Stimulated activated CD8-positive, alpha-beta memory T cell treated with anti-CD3 and anti-CD28 coated beads, Interleukin-15, amount 100 ng/mL, for 24 hours (primary cell): ENCODE results near the gene DPH7.
"Not testable (repeated sequence)": the region's sequence is repeated elsewhere in the genome, so short reads cannot be mapped to it uniquely, and the experiment has no call there.

Experiments used
- DNase-seq: peaks from one replicate; pipeline ENCODE4 v3.0.0-alpha.2; 2020; ENCODE audit warnings: low read depth

The DPH7 gene

GRCh38 chr9:137606005-137606621 lies 27.4 kb upstream of the DPH7 start:
- DNase-seq: no peak

GRCh38 chr9:137605121-137606004 lies 26.6 kb upstream of the DPH7 start, which contains the start of gene ARRDC1:
Gene ARRDC1 (plus strand): TSS chr9:137605686. CDS start chr9:137605718, 32 bp downstream.
- DNase-seq: peak; percentile 86

GRCh38 chr9:137604345-137605086 lies 25.8 kb upstream of the DPH7 start:
- DNase-seq: no peak

DNA sequence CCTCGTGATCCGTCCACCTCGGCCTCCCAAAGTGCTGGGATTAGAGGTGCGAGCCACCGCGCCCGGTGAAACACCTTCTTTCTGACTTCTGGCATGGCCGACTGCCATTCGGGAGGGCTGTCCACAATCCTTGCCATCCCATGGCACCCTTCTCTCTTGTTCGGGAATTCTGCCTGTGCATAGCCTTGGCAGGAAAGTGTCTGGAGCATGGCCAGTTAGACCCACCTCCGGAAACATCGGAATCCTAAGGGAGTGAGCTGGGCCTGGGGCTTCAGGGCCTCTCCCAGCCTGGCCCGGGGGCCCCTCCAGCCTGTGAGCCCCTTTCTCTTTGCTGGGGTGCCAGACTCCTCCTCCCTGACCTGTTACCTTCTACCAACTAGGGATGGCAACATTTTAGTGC lies 25.2 kb upstream of the DPH7 start:
- no peak for DNase-seq

DNA sequence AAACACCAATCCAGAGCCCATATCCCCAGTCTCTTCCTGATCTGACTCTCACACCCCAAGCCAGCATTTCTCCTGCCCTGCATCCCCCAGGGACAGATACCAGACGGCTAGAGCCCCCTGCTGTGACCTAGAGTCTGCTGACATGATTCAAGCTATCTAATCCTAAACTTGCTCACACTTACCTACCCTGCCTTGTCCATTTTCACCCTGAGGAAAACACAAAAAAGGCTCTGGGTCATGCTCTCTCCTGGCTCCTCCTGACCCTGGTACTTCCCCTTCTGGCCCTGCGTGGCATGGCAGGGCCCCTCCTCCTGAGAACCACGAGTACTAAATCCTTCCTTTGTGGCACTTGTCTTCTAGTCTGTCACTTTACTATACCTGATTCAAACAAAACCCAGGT lies 23.9 kb upstream of the DPH7 start:
- no peak for DNase-seq

DNA sequence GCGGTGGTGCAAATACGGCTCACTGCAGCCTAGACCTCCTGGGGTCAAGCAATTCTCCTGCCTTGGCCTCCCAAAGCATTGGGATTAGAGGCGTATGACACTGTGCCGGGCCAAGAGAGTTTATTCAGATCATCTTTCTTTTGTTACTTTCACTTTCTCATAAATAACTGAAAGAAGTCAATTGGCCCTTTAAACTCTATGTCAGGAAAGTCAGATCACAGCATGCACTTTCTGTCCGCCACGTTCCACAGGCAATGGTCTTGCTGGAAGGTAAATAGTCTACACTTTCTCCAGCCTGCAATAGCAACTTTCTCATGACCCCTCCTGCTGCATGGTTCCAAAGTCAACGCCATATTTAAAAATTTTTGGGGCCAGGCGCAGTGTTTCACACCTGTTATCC lies 20.2 kb upstream of the DPH7 start:
- no peak for DNase-seq

DNA sequence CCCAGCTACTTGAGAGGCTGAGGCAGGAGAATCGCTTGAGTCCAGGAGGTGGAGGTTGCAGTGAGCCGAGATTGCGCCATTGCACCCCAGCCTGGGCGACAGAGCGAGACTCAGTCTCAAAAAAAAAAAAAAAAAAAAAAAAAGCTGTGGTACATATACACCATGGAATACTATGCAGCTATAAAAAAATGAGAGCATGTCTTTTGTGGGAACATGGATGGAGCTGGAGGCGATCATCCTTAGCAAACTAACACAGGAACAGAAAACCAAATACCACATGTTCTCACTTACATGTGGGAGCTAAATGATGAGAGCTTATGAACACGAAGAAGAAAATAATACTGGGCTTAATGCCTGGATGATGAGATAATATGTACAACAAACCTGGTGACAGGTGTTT lies 17.9 kb upstream of the DPH7 start:
- not testable (repeated sequence) for DNase-seq

GRCh38 chr9:137593176-137593575 lies 14.5 kb upstream of the DPH7 start:
- DNase-seq: no peak

- DNase-seq: no peak
Measured at GRCh38 chr9:137592767-137593166, 14.0 kb upstream of the DPH7 start.

DNA sequence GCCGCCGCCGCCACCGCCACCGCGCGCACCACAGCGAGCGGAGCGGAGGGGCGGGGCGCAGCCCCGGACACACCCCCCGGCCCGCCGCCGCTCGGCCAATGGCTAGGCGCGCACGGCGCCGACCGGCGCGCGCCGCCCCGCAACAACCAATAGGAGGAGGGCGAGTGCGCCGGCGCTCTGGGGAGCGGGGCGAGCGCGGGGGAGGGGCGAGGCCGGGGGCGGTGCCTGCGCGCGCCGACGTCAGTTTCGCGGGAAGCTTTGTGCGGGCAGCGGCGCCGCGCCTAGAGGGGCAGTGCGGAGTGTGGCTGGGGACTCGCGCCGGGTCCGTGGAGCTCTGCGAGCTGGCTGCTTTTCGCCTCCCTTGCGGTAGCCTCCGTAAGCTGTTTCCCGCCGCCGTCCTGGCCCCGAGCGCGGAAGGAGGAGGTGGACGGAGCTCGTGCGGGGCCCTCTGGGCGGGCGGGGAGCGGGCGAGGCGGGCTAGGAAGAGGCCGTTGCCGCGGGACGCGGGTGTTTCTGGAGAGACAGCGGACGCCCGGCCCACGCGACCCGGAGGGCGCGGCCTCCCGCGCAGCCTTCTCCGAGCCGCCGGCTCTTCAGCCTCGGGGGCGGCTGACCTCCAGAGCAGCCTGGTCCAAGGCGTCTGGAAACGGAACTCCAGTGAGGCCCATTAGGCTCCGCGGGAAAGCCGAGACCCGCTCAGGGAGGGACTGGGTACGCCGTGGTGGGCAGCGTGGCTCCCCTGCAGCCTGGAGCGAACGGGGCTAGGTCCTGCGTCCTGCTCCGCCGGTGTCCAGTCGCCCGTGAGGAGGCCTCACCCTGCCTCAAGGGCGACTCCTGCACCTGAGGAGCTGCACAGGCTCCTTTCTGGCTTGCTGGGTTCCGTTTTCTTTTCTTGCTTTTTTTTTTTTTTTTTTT lies 12.0 kb upstream of the DPH7 start, which contains the start of gene ZMYND19:
TSS of gene ZMYND19 (minus strand) at position 44 of the 915 bp plus-strand sequence. CDS start 249 bp downstream, outside the sequence.
- peak; percentile 93 for DNase-seq

GRCh38 chr9:137590123-137590468 lies 11.4 kb upstream of the DPH7 start:
- no peak for DNase-seq

- no peak for DNase-seq
Measured at GRCh38 chr9:137589441-137590122, 10.9 kb upstream of the DPH7 start.

DNA sequence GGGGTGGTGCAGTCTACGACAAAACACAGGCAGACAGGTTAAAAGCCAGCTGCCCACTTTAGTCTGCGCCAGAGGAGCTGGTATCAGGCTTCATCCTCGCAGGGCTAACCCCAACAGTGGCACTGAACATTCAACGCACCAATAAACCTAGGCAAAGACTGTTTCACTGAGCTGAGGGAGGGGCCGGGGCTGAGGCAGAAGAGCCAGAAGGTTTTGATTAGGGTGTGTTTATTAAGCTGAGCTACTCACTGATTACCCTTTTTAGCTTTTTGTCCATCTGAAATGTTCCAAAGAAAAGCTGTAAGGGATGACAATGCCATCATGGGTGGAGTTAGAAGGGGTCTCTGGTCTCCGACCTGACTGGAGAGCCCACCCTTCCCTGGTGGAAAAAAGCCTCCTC lies 10.2 kb upstream of the DPH7 start:
- no peak for DNase-seq

DNA sequence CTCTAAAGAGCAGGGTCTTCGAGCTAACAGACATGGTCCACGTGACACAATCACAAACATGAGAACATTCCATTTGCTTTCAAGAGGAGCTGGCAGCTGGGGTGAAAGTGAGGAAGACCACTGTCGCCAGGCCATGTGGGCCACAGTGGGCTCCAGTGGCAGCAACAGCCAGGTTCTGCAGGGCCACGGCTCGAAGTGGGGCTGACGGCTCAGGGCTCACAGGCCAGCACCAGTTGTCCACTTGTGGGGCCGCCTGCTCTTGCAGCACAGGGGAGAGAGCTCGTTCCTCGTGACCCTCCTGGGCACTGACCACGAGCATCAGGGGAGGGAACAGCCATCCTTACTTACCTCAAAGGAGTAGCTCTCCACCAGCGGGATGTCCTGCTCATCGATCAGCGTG lies 9.6 kb upstream of the DPH7 start:
- no peak for DNase-seq

DNA sequence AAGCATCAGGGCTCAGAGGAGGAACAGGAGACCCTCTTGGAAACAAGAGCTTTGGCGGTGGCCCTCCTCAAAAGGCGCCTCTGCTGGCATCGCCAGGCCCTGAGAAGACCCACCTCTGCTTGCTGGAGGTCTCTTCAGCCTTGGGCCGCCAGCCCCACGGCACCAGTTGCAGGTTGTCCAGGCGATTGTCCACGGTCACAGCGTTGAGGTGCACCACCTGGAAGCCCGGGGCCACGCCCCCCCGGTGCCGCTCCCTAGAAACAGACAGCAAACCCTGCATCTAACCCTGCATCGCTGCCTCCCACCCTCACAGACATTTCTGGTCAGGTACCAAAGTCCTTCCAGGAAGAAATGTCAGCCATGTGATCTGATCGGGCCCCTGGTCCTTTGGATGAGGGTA lies 8.1 kb upstream of the DPH7 start:
- DNase-seq: no peak

GRCh38 chr9:137583957-137584356 lies 5.2 kb upstream of the DPH7 start:
- no peak for DNase-seq

GRCh38 chr9:137583347-137583746 lies 4.6 kb upstream of the DPH7 start:
- DNase-seq: no peak

GRCh38 chr9:137582286-137582860 lies 3.6 kb upstream of the DPH7 start:
- DNase-seq: no peak

- DNase-seq: no peak
Measured at GRCh38 chr9:137581361-137582285, 2.9 kb upstream of the DPH7 start.

DNA sequence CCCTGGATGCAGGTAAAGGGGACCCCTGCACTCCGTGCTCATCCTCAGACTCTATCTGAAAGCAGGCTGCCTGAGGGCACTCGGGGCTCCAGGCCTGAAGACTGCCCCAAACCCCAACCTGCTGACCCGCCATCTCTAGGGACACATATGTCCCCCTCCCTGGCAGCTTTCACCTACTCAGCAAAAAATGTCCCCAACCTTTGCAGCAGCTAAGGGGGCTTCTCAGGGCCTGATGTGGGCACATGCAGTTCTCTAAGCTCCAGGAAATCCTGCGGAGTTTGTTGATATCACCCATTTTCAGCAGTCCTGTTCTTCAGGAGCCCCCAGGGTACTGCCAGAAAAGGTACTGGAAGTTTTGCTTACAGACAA lies 2.2 kb upstream of the DPH7 start:
- DNase-seq: no peak
